BJ (cell line): ENCODE measurements around the gene HOXB2. TPM values are rescaled to one million over a fixed set of nuclear protein-coding genes. Genes with fewer than 3 reads are reported as not detected.
"Not testable (repeated sequence)": the region's sequence is repeated elsewhere in the genome, so short reads cannot be mapped to it uniquely, and the experiment has no call there.

Experiments used
- CTCF ChIA-PET: fragments of 350-600 bp; formaldehyde crosslinking; extraction: SDS; loops from one replicate; lab custom pipeline; 2021; ENCODE audit warnings: antibody characterized with exemption, inconsistent platforms; lab: Yijun Ruan, JAX
- POLR2A ChIA-PET: fragments of 300-600 bp; sonication (Branson Sonifier 250); formaldehyde crosslinking; extraction: SDS; loops from one replicate; lab custom pipeline; 2021; ENCODE audit warnings: antibody characterized with exemption; lab: Charles Lee
- DNase-seq: peaks from one replicate; pipeline ENCODE4 v3.0.0-alpha.2; 2011; ENCODE audit warnings: low read depth
- H3K27me3 ChIP-seq: 2 replicates; pipeline ENCODE4 v1.6.0; 2011; ENCODE audit warnings: low read length; ENCODE audit not compliant: control insufficient read depth, insufficient read depth
- H3K36me3 ChIP-seq: 2 replicates; pipeline ENCODE4 v1.5.1; 2011; ENCODE audit warnings: low read length; ENCODE audit not compliant: control insufficient read depth, insufficient read depth
- H3K4me3 ChIP-seq: 2 replicates; pipeline ENCODE4 v1.5.1; 2011; ENCODE audit warnings: low read depth, mild to moderate bottlenecking, control low read depth, low read length
- CTCF ChIP-seq: IDR thresholded peaks from 2 replicates; pipeline ENCODE4 v1.5.1; 2011; ENCODE audit warnings: low read depth, mild to moderate bottlenecking, control low read depth, inconsistent platforms, low read length, moderate library complexity; ENCODE audit not compliant: insufficient read depth
- polyA plus RNA-seq: library from polyadenylated mRNA; depleted of rRNA; stranded (reverse); fragments of >200 nt; gene quantifications from 2 replicates; pipeline ENCODE4 v1.2.3, GENCODE V29; 2011

The HOXB2 gene
- polyA plus RNA-seq, 1 experiment = 1.7 TPM

- POLR2A ChIA-PET = interaction anchor here (0.5 kb wide), 1 partner anchor 73 kb away, joined by 4 read pairs; no protein-coding TSS in a partner anchor
- Histone ChIP-seq H3K27me3 (peaks cover 8% of the 10 kb centered on the region), H3K4me3 (no peak overlapping the region), H3K36me3 (no peaks in the 10 kb centered on the region)
- CTCF ChIA-PET = interaction anchor here (2.4 kb wide), 1 partner anchor 47 kb away, joined by 7 read pairs; no protein-coding TSS in a partner anchor
- no peak for TF ChIP-seq CTCF
- DNase-seq = no peak
Observed at GRCh38 chr17:48540213-48540612, 4.7 kb downstream of the HOXB2 start.

- no peaks in the 10 kb centered on the region for H3K36me3 ChIP-seq
- POLR2A ChIA-PET = no interaction called here
- DNase-seq = peak; percentile 68
- peaks cover 8% of the 10 kb centered on the region for H3K27me3 ChIP-seq
- CTCF ChIA-PET = interaction anchor here (1.2 to 2.4 kb wide), 2 partner anchors 10 to 46 kb away, joined by 4 to 7 read pairs; no protein-coding TSS in a partner anchor
- no peak overlapping the region for H3K4me3 ChIP-seq
- no peak for TF ChIP-seq CTCF
Observed at GRCh38 chr17:48539177-48539576, 5.7 kb downstream of the HOXB2 start.

GRCh38 chr17:48537316-48537715, 7.6 kb downstream of the HOXB2 start:
- peaks cover 8% of the 10 kb centered on the region for H3K27me3 ChIP-seq
- POLR2A ChIA-PET = no interaction called here
- TF ChIP-seq CTCF = no peak
- H3K36me3 ChIP-seq = no peaks in the 10 kb centered on the region
- DNase-seq = no peak
- H3K4me3 ChIP-seq = no peak overlapping the region
- CTCF ChIA-PET = no interaction called here

- H3K4me3 ChIP-seq, CTCF ChIA-PET, POLR2A ChIA-PET, DNase-seq, H3K36me3 ChIP-seq: not testable (repeated sequence)
- peaks cover 10% of the 10 kb centered on the region for H3K27me3 ChIP-seq
Observed at GRCh38 chr17:48535793-48536559, 8.9 kb downstream of the HOXB2 start.

- peaks cover 33% of the 10 kb centered on the region for H3K27me3 ChIP-seq
- no peak overlapping the region for H3K4me3 ChIP-seq
- CTCF ChIA-PET = interaction anchor here (0.6 kb wide), 1 partner anchor 21 kb away, joined by 3 read pairs; no protein-coding TSS in a partner anchor
- TF ChIP-seq CTCF = no peak
- no peak for DNase-seq
- POLR2A ChIA-PET = no interaction called here
- H3K36me3 ChIP-seq = no peaks in the 10 kb centered on the region
Observed at GRCh38 chr17:48532261-48532660, 12.6 kb downstream of the HOXB2 start.

GRCh38 chr17:48530887-48531272, 14.0 kb downstream of the HOXB2 start, which contains the start of gene HOXB1:
Gene HOXB1 (minus strand): TSS chr17:48531011. CDS start chr17:48530904, 107 bp downstream.
- ChIA-PET CTCF (no interaction called here), POLR2A (no interaction called here)
- TF ChIP-seq CTCF = no peak

More at GRCh38 chr17:48530887-48531272, 14.0 kb downstream of the HOXB2 start, which contains the start of gene HOXB1:
- Histone ChIP-seq H3K4me3 (no peak within 1 kb of the TSS), H3K27me3 (peaks cover 39% of the 10 kb centered on the region), H3K36me3 (no peaks in the 10 kb centered on the region)
- DNase-seq = no peak
